Keratinocyte (primary cell): ENCODE results near the gene ASCC3. TPM values are rescaled to one million over a fixed set of nuclear protein-coding genes. Genes with fewer than 3 reads are reported as not detected.

Source experiments
- DNase-seq: peaks from one replicate; pipeline ENCODE4 v3.0.0-alpha.2; 2011; ENCODE audit warnings: low read depth, missing footprints, low spot score
- FAIRE-seq: peaks from 2 replicates; lab custom pipeline; 2011; peaks lifted over from hg19 to GRCh38; lab: Jason Lieb, UNC
- H2AFZ ChIP-seq: 2 replicates; pipeline ENCODE4 v1.6.0; 2012; ENCODE audit warnings: low read length, control low read depth, inconsistent platforms; ENCODE audit not compliant: control insufficient read depth
- H3K27ac ChIP-seq: 2 replicates; pipeline ENCODE4 v1.5.1; 2011; ENCODE audit warnings: low read length; ENCODE audit not compliant: control insufficient read depth, insufficient read depth
- H3K27me3 ChIP-seq: 3 replicates; pipeline ENCODE4 v1.6.0; 2011; ENCODE audit warnings: low read length; ENCODE audit not compliant: control insufficient read depth, insufficient read depth; ENCODE audit errors: extremely low read depth
- H3K36me3 ChIP-seq, 2 experiments: 2 replicates in 1 of 2; 3 replicates in 1 of 2; pipeline ENCODE4 v1.5.1; 2011; ENCODE audit warnings: low read length in 2 of 2, mild to moderate bottlenecking in 1 of 2; ENCODE audit not compliant: control insufficient read depth in 2 of 2, insufficient read depth in 2 of 2; ENCODE audit errors: extremely low read depth in 1 of 2
- H3K4me1 ChIP-seq: 3 replicates; pipeline ENCODE4 v1.5.1; 2011; ENCODE audit warnings: low read length; ENCODE audit not compliant: control insufficient read depth, insufficient read depth; ENCODE audit errors: extremely low read depth
- H3K4me2 ChIP-seq: 3 replicates; pipeline ENCODE4 v1.6.0; 2011; ENCODE audit warnings: low read depth, low read length; ENCODE audit not compliant: control insufficient read depth, insufficient read depth; ENCODE audit errors: extremely low read depth
- H3K4me3 ChIP-seq, 3 experiments: fragments of 200-600 bp in 1 of 3; sonication (generic) in 1 of 3; 2 replicates in 2 of 3; 3 replicates in 1 of 3; pipeline ENCODE4 v1.5.1; 2011 to 2016; ENCODE audit warnings: low read length in 3 of 3, mild to moderate bottlenecking in 3 of 3, control low read depth in 2 of 3, inconsistent platforms in 1 of 3, low read depth in 1 of 3, mixed read lengths in 1 of 3, mixed run types in 1 of 3, moderate library complexity in 1 of 3; ENCODE audit not compliant: control insufficient read depth in 2 of 3, insufficient read depth in 2 of 3; ENCODE audit errors: extremely low read depth in 1 of 3
- H3K79me2 ChIP-seq: 2 replicates; pipeline ENCODE4 v1.6.0; 2012; ENCODE audit warnings: low read length; ENCODE audit not compliant: control insufficient read depth, insufficient read depth
- H3K9ac ChIP-seq: 3 replicates; pipeline ENCODE4 v1.6.0; 2011; ENCODE audit warnings: low read length; ENCODE audit not compliant: control insufficient read depth, insufficient read depth; ENCODE audit errors: extremely low read depth
- H3K9me1 ChIP-seq: 3 replicates; pipeline ENCODE4 v1.6.0; 2011; ENCODE audit warnings: low read length; ENCODE audit not compliant: control insufficient read depth, insufficient read depth; ENCODE audit errors: extremely low read depth
- H3K9me3 ChIP-seq: 2 replicates; pipeline ENCODE4 v1.5.1; 2012; ENCODE audit warnings: low read depth, low read length; ENCODE audit not compliant: control insufficient read depth
- H4K20me1 ChIP-seq: 3 replicates; pipeline ENCODE4 v1.6.0; 2011; ENCODE audit warnings: low read length; ENCODE audit not compliant: control insufficient read depth, insufficient read depth; ENCODE audit errors: extremely low read depth
- EZH2 ChIP-seq: IDR thresholded peaks from one replicate; pipeline ENCODE4 v1.6.1; 2012; ENCODE audit warnings: inconsistent platforms, mild to moderate bottlenecking, low read length, moderate library complexity
- dilution Hi-C: fragments of 300-500 bp; cut with MboI; formaldehyde crosslinking; loops from one replicate; pipeline ENCODE4 v1.7.0; 2020; ENCODE audit warnings: low sequenced_read_pairs; ENCODE audit not compliant: extremely low pct_ligation_motif_present
- polyA plus RNA-seq, 5 experiments: library from polyadenylated mRNA; depleted of rRNA in 3 of 5; stranded (reverse) in 3 of 5; stranded (forward) in 1 of 5; unstranded in 1 of 5; fragments of >200 nt; gene quantifications; 1 replicate in 1 of 5; 2 replicates in 3 of 5; 3 replicates in 1 of 5; pipeline versions ENCODE4 v1.2.1 to v1.2.3, GENCODE V29; 2011 to 2012; ENCODE audit warnings: missing spikeins in 2 of 5, low read depth in 1 of 5, low replicate concordance in 1 of 5
- TF ChIP-seq, protein P1 (sequence below), 3 experiments: IDR thresholded peaks in 1 of 3; conservative IDR thresholded peaks in 1 of 3; optimal IDR thresholded peaks in 1 of 3; 2 replicates in 2 of 3; 3 replicates in 1 of 3; pipeline versions ENCODE3 to v1.5.1; 2011; ENCODE audit warnings: low read length in 3 of 3, mild to moderate bottlenecking in 3 of 3, moderate library complexity in 2 of 3, control low read depth in 1 of 3, inconsistent platforms in 1 of 3; ENCODE audit not compliant: insufficient read depth in 2 of 3; ENCODE audit errors: extremely low read depth in 1 of 3

ASCC3 gene
- polyA plus RNA-seq, 1 donor (not counting 4 experiments of a cell fraction or from before 2014, with no cell fraction given): 58.6 TPM

DNA sequence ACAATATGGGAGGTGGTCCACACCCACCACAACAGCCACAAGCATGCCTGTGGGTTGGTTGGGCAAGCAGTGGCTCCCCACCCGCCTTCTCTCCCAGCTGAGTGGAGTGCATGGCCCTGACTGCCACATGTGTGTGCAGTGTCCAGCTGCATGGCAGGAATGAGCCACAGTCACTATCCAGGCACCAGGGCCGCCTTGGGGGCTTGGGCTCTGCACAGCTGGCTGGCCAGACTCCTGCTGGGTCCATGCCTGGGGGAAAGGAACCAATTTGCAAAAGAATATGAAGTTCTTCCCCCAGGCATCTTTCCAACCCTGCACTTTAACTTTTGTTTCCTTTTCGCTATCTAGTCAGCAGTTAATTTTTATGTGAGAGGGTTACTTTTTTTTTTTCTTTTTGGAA, 11.6 kb upstream of the ASCC3 start:
- Histone ChIP-seq H3K9me3 (no peaks in the 10 kb centered on the region), H3K9ac (no peak overlapping the region), H3K27ac (no peak overlapping the region), H3K9me1 (no peaks in the 10 kb centered on the region), H3K79me2 (no peaks in the 10 kb centered on the region), H3K4me1 (no peaks in the 10 kb centered on the region), H3K36me3 (no peaks in the 10 kb centered on the region), H3K4me2 (no peak overlapping the region), H4K20me1 (no peaks in the 10 kb centered on the region), H3K4me3 (no peak overlapping the region), H2AFZ (no peak overlapping the region), H3K27me3 (no peaks in the 10 kb centered on the region)
- TF ChIP-seq, protein P1, sequence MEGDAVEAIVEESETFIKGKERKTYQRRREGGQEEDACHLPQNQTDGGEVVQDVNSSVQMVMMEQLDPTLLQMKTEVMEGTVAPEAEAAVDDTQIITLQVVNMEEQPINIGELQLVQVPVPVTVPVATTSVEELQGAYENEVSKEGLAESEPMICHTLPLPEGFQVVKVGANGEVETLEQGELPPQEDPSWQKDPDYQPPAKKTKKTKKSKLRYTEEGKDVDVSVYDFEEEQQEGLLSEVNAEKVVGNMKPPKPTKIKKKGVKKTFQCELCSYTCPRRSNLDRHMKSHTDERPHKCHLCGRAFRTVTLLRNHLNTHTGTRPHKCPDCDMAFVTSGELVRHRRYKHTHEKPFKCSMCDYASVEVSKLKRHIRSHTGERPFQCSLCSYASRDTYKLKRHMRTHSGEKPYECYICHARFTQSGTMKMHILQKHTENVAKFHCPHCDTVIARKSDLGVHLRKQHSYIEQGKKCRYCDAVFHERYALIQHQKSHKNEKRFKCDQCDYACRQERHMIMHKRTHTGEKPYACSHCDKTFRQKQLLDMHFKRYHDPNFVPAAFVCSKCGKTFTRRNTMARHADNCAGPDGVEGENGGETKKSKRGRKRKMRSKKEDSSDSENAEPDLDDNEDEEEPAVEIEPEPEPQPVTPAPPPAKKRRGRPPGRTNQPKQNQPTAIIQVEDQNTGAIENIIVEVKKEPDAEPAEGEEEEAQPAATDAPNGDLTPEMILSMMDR (optimal IDR thresholded peaks at IDR 0.05 in 1 of 3, IDR thresholded peaks at IDR 0.05 in 1 of 3, conservative IDR thresholded peaks at IDR 0.05 in 1 of 3; ENCODE audit: extremely low read depth in 1 of 3, insufficient read depth in 2 of 3, low read length in 3 of 3): no peak
- no peak for TF ChIP-seq EZH2
- dilution Hi-C loops: no loop called here
- DNase-seq (no peak), FAIRE-seq (no peak)

DNA sequence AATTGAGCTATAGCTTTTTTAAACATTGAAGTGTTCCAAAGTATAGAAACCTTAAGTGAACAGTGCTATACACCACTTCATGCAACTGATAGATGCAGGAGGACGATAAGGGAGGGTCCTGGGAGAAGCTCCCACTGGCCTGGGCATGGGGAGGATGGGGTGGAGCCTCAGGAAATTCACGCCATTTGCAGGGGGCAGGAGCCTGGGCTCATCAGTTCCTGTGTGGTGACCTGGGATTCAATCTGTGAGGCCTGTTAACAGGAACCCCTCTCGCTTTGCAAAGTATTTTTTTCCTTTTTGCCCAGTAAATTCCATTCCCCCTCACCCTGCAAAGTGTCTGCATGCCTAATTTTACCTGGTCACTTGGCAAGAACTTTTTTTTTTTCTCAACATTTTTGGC, 11.0 kb upstream of the ASCC3 start:
- no peak overlapping the region for H3K9ac ChIP-seq
- no peaks in the 10 kb centered on the region for H3K36me3 ChIP-seq
- no peaks in the 10 kb centered on the region for H3K27me3 ChIP-seq
- no peak overlapping the region for H3K4me2 ChIP-seq
- no peak overlapping the region for H3K4me3 ChIP-seq
- TF ChIP-seq, protein P1 (optimal IDR thresholded peaks at IDR 0.05 in 1 of 3, IDR thresholded peaks at IDR 0.05 in 1 of 3, conservative IDR thresholded peaks at IDR 0.05 in 1 of 3; ENCODE audit: extremely low read depth in 1 of 3, insufficient read depth in 2 of 3, low read length in 3 of 3): no peak
- no peak for TF ChIP-seq EZH2
- no peaks in the 10 kb centered on the region for H3K79me2 ChIP-seq
- no peak for FAIRE-seq
- dilution Hi-C loops: no loop called here
- no peaks in the 10 kb centered on the region for H3K9me3 ChIP-seq
- DNase-seq: no peak
- H3K9me1 ChIP-seq: no peaks in the 10 kb centered on the region
- no peak overlapping the region for H3K27ac ChIP-seq
- no peak overlapping the region for H2AFZ ChIP-seq
- H4K20me1 ChIP-seq: no peaks in the 10 kb centered on the region
- no peaks in the 10 kb centered on the region for H3K4me1 ChIP-seq
